Measurements from ENCODE around the gene KLHL25. TPM values are rescaled to one million over a fixed set of nuclear protein-coding genes. Genes with fewer than 3 reads are reported as not detected.
A peak's percentile ranks its signal among the peaks of the same experiment; 100 is the strongest.

KLHL25 gene
- total RNA-seq, 1 donor from 2014 or later, result 19.3 TPM

- Mint-ChIP-seq H3K4me1 (peaks cover 31% of the 10 kb centered on the region), H3K27ac (ENCODE audit: unreplicated experiment) (no peak overlapping the region), H3K4me3 (no peak overlapping the region), H3K36me3 (ENCODE audit: low read depth) (peaks cover 10% of the 10 kb centered on the region), H3K9me3 (no peaks in the 10 kb centered on the region), H3K27me3 (ENCODE audit: low read depth) (no peaks in the 10 kb centered on the region)
- no peak for TF ChIP-seq CTCF (conservative IDR thresholded peaks at IDR 0.05)
- DNase-seq (ENCODE audit: low read depth, low spot score), result no peak
These were observed 26.0 kb downstream of the KLHL25 start for GRCh38 chr15:85768595-85769168.

GRCh38 chr15:85767785-85768529, 26.8 kb downstream of the KLHL25 start:
- no peaks in the 10 kb centered on the region for H3K9me3 Mint-ChIP-seq
- no peak overlapping the region for H3K4me3 Mint-ChIP-seq
- no peak for DNase-seq (ENCODE audit: low read depth, low spot score)
- H3K27ac Mint-ChIP-seq (ENCODE audit: unreplicated experiment), result peak overlapping the region; percentile 19
- TF ChIP-seq CTCF (conservative IDR thresholded peaks at IDR 0.05), result no peak
- H3K36me3 Mint-ChIP-seq (ENCODE audit: low read depth), result peaks cover 10% of the 10 kb centered on the region
- H3K27me3 Mint-ChIP-seq (ENCODE audit: low read depth), result no peaks in the 10 kb centered on the region
- H3K4me1 Mint-ChIP-seq, result peaks cover 35% of the 10 kb centered on the region

- Mint-ChIP-seq H3K36me3 (ENCODE audit: low read depth) (peaks cover 14% of the 10 kb centered on the region), H3K4me3 (no peak overlapping the region), H3K4me1 (peaks cover 33% of the 10 kb centered on the region), H3K27me3 (ENCODE audit: low read depth) (no peaks in the 10 kb centered on the region), H3K9me3 (no peaks in the 10 kb centered on the region), H3K27ac (ENCODE audit: unreplicated experiment) (no peak overlapping the region)
- TF ChIP-seq CTCF (conservative IDR thresholded peaks at IDR 0.05), result no peak
- no peak for DNase-seq (ENCODE audit: low read depth, low spot score)
These were observed 28.5 kb downstream of the KLHL25 start for GRCh38 chr15:85766001-85766831.

- no peak for TF ChIP-seq CTCF (conservative IDR thresholded peaks at IDR 0.05)
- no peaks in the 10 kb centered on the region for H3K9me3 Mint-ChIP-seq
- H3K4me3 Mint-ChIP-seq, result no peak overlapping the region
- peaks cover 14% of the 10 kb centered on the region for H3K36me3 Mint-ChIP-seq (ENCODE audit: low read depth)
- H3K27me3 Mint-ChIP-seq (ENCODE audit: low read depth), result no peaks in the 10 kb centered on the region
- no peak overlapping the region for H3K27ac Mint-ChIP-seq (ENCODE audit: unreplicated experiment)
- peaks cover 32% of the 10 kb centered on the region for H3K4me1 Mint-ChIP-seq
- DNase-seq (ENCODE audit: low read depth, low spot score), result no peak
These were observed 30.0 kb downstream of the KLHL25 start for GRCh38 chr15:85764649-85765277.
